K562 (cell line): ENCODE results near the gene MSRB2. TPM values are rescaled to one million over a fixed set of nuclear protein-coding genes. Genes with fewer than 3 reads are reported as not detected.

Experiments
- ATAC-seq: fragments of 200-7000 bp; cut with Tn5 transposase; 3 replicates; pipeline ENCODE4 v1.9.1; 2020; ENCODE audit warnings: moderate library complexity
- BruUV-seq: library from RNA; stranded (reverse); fragments of 400-500 nt; replicated peaks from 2 replicates; lab custom pipeline; 2021; lab: Mats Ljungman, UMichigan
- CTCF ChIA-PET: fragments of 300-600 bp; formaldehyde crosslinking; extraction: SDS; loops from one replicate; lab custom pipeline; 2021; ENCODE audit warnings: low intra/inter-chr PET ratio; lab: Yijun Ruan, JAX
- POLR2A ChIA-PET: fragments of 300-600, 350-650 bp; sonication (Branson Sonifier 250); formaldehyde crosslinking; extraction: SDS; loops from one replicate; lab custom pipeline; 2021; ENCODE audit warnings: antibody characterized with exemption, inconsistent platforms; lab: Yijun Ruan, JAX
- DNase-seq, 4 experiments: peaks; one replicate each; pipeline versions ENCODE4 v3.0.0 to v3.0.0-alpha.2; 2011 to 2018; ENCODE audit warnings: low spot score in 3 of 4, mixed read lengths in 3 of 4; ENCODE audit errors: extremely low read depth in 1 of 4
- FAIRE-seq: peaks from 2 replicates; lab custom pipeline; 2011; peaks lifted over from hg19 to GRCh38; lab: Jason Lieb, UNC
- H2AFZ ChIP-seq: 2 replicates; pipeline ENCODE4 v1.6.0; 2011; ENCODE audit warnings: low read depth, low read length, control low read depth, inconsistent platforms
- H3K27ac ChIP-seq: fragments of 200-600 bp; 3 replicates; pipeline ENCODE4 v1.8.0; 2011; ENCODE audit warnings: low read depth, mild to moderate bottlenecking, control low read depth, inconsistent platforms, low read length, moderate library complexity, mixed read lengths; ENCODE audit errors: extremely low read depth
- H3K27me3 ChIP-seq, 2 experiments: fragments of 300-600 bp in 1 of 2; 2 replicates in 1 of 2; 3 replicates in 1 of 2; pipeline versions ENCODE4 v1.6.0 to v1.8.0; 2011; ENCODE audit warnings: inconsistent platforms in 2 of 2, low read length in 2 of 2, mild to moderate bottlenecking in 1 of 2, mixed read lengths in 1 of 2, moderate library complexity in 1 of 2; ENCODE audit not compliant: control insufficient read depth in 2 of 2, insufficient read depth in 2 of 2
- H3K36me3 ChIP-seq: fragments of 300-600 bp; 3 replicates; pipeline ENCODE4 v1.8.0; 2011; ENCODE audit warnings: mild to moderate bottlenecking, low read length, inconsistent platforms; ENCODE audit not compliant: control insufficient read depth, insufficient read depth
- H3K4me1 ChIP-seq, 2 experiments: fragments of 200-600 bp in 1 of 2; replicated peaks in 1 of 2; 2 replicates in 1 of 2; 3 replicates in 1 of 2; pipeline versions ENCODE4 v1.5.1 to v1.8.0; 2011; ENCODE audit warnings: inconsistent platforms in 2 of 2, low read length in 2 of 2, mild to moderate bottlenecking in 1 of 2, mixed read lengths in 1 of 2, moderate library complexity in 1 of 2; ENCODE audit not compliant: control insufficient read depth in 2 of 2, insufficient read depth in 2 of 2
- H3K4me2 ChIP-seq: 2 replicates; pipeline ENCODE4 v1.6.1; 2011; ENCODE audit warnings: low read length, control low read depth, inconsistent platforms, mixed read lengths; ENCODE audit not compliant: insufficient read depth
- H3K4me3 ChIP-seq: fragments of 200-600 bp; sonication (generic), shearing (Covaris generic); 2 replicates; pipeline ENCODE4 v1.5.1; 2016; ENCODE audit warnings: control low read depth, inconsistent platforms
- H3K79me2 ChIP-seq: fragments of 200-600 bp; 3 replicates; pipeline ENCODE4 v1.8.0; 2011; ENCODE audit warnings: low read length, inconsistent platforms; ENCODE audit not compliant: control insufficient read depth, insufficient read depth
- H3K9ac ChIP-seq, 2 experiments: 2 replicates each; pipeline versions ENCODE4 v1.6.0 to v1.6.1; 2011; ENCODE audit warnings: low read depth in 2 of 2, low read length in 2 of 2, control low read depth in 1 of 2, inconsistent platforms in 1 of 2, mild to moderate bottlenecking in 1 of 2, mixed read lengths in 1 of 2; ENCODE audit not compliant: insufficient read depth in 1 of 2
- H3K9me1 ChIP-seq: one replicate; pipeline ENCODE4 v1.6.0; 2011; ENCODE audit warnings: inconsistent platforms, mild to moderate bottlenecking, low read length, moderate library complexity; ENCODE audit not compliant: control insufficient read depth, insufficient read depth
- H3K9me3 ChIP-seq: replicated peaks from 2 replicates; pipeline ENCODE4 v1.5.1; 2011; ENCODE audit warnings: low read depth, low read length, inconsistent platforms; ENCODE audit not compliant: control insufficient read depth, insufficient read depth
- H4K20me1 ChIP-seq: replicated peaks from 2 replicates; pipeline ENCODE4 v1.6.1; 2011; ENCODE audit warnings: low read length, inconsistent platforms, mixed read lengths; ENCODE audit not compliant: control insufficient read depth, insufficient read depth
- HMGN3 ChIP-seq: IDR thresholded peaks from 2 replicates; pipeline ENCODE4 v1.6.1; 2011; ENCODE audit warnings: borderline replicate concordance, low read depth, mild to moderate bottlenecking, mixed read lengths, low read length; ENCODE audit not compliant: insufficient read length; ENCODE audit errors: extremely low read depth
- PHF20 ChIP-seq: fragments of 450-650 bp; IDR thresholded peaks from 2 replicates; pipeline ENCODE4 v1.6.1; 2018; ENCODE audit not compliant: partially characterized antibody
- PRMT5 ChIP-seq: sonication (generic); formaldehyde crosslinking; IDR thresholded peaks from 2 replicates; pipeline ENCODE4 v1.5.0; 2020; ENCODE audit warnings: missing genetic modification reagents
- YBX1 ChIP-seq: fragments of 450-650 bp; IDR thresholded peaks from 2 replicates; pipeline ENCODE4 v1.7.1; 2016; ENCODE audit warnings: mild to moderate bottlenecking
- ZNF12 ChIP-seq: sonication (generic); formaldehyde crosslinking; IDR thresholded peaks from 2 replicates; pipeline ENCODE4 v1.4.0; 2020; ENCODE audit warnings: mild to moderate bottlenecking, missing genetic modification reagents
- ZNF445 ChIP-seq: fragments of 250-450 bp; sonication (Bioruptor Pico); IDR thresholded peaks from 2 replicates; pipeline ENCODE4 v1.4.0; 2020; ENCODE audit warnings: low read depth, mild to moderate bottlenecking, moderate library complexity
- ZNF655 ChIP-seq: fragments of 250-450 bp; sonication (Bioruptor Pico); IDR thresholded peaks from 2 replicates; pipeline ENCODE4 v1.5.0; 2021
- ZZZ3 ChIP-seq: fragments of 450-650 bp; IDR thresholded peaks from 2 replicates; pipeline ENCODE4 v1.6.1; 2016; ENCODE audit warnings: antibody characterized with exemption, mild to moderate bottlenecking, moderate library complexity
- WGBS: fragments of 100-300 bp; shearing (Covaris generic); methylation state at CpG from one replicate; pipeline ENCODE4 v1.1.6; 2016; ENCODE audit warnings: low coverage, mixed read lengths; ENCODE audit not compliant: insufficient coverage; ENCODE audit errors: missing lambda C conversion rate; 5-methylcytosine and 5-hydroxymethylcytosine counted together
- in situ Hi-C: fragments of 300-500 bp; cut with MboI; formaldehyde crosslinking; loops from 4 replicates; pipeline ENCODE4 v1.15.0; 2018; ENCODE audit warnings: inconsistent platforms, mixed read lengths
- intact Hi-C: fragments of 100-400 bp; cut with micrococcal nuclease; formaldehyde crosslinking; loops from 2 replicates; pipeline ENCODE4 v1.14.2; 2022
- polyA plus RNA-seq, 8 experiments: library from polyadenylated mRNA; depleted of rRNA in 4 of 8; stranded (reverse) in 5 of 8; unstranded in 3 of 8; fragments of >200 nt; fragmentation: Nextera tagmentation in 2 of 8; fragmentation: Illumina TruSeq in 1 of 8; extraction: Ambion mirVana in 2 of 8; extraction: Trizol in 1 of 8; gene quantifications; 2 replicates each; pipeline versions ENCODE4 v1.2.1 to v1.2.3, GENCODE V29; 2011 to 2014; ENCODE audit warnings: inconsistent platforms in 1 of 8, missing spikeins in 1 of 8
- total RNA-seq, 7 experiments: library from RNA; depleted of rRNA in 6 of 7; stranded (reverse); fragments of >200 nt in 6 of 7; fragmentation: Illumina TruSeq in 2 of 7; extraction: Trizol in 2 of 7; gene quantifications; 2 replicates each; pipeline versions ENCODE4 v1.2.1 to v1.2.3, GENCODE V29; 2011 to 2021; ENCODE audit warnings: low replicate concordance in 1 of 7

The MSRB2 gene
- total and polyA plus RNA-seq, 9 of the 15 experiments (the other 6 are each of a cell fraction or from before 2014, with no cell fraction given), result 1.5 to 22.3 (median 5.9) TPM

GRCh38 chr10:23081221-23081750 is 14.1 kb upstream of the MSRB2 start:
- Histone ChIP-seq H3K9me3 (no peaks in the 10 kb centered on the region), H3K9me1 (no peaks in the 10 kb centered on the region), H4K20me1 (no peaks in the 10 kb centered on the region), H3K79me2 (no peaks in the 10 kb centered on the region), H3K27me3 (peaks cover 0 to 4% of the 10 kb centered on the region in 2 experiments; a peak in 1 of 5 replicates), H3K4me2 (no peak overlapping the region), H3K4me3 (no peak overlapping the region), H2AFZ (no peak overlapping the region), H3K27ac (no peak overlapping the region), H3K9ac (no peak overlapping the region), H3K36me3 (no peaks in the 10 kb centered on the region), H3K4me1 (no peaks in the 10 kb centered on the region)
- WGBS, result 13% methylated on average over 7 of the region's 7 CpGs
- FAIRE-seq, result no peak
- in situ Hi-C loops, result no loop called here
- no TSS peak for BruUV-seq
- intact Hi-C loops, result loop anchor here (5.0 kb wide), 1 partner anchor 66 kb away; no protein-coding TSS in a partner anchor
- DNase-seq, result no peak
- TF ChIP-seq YBX1, result no peak
- no peak for TF ChIP-seq HMGN3
- TF ChIP-seq ZZZ3, result no peak
- no peak for TF ChIP-seq PRMT5 (CRISPR knock-in tag)
- TF ChIP-seq ZNF655 (CRISPR knock-in tag), result no peak
- TF ChIP-seq PHF20, result no peak
- TF ChIP-seq ZNF12 (CRISPR knock-in tag), result no peak
- no peak for TF ChIP-seq ZNF445 (CRISPR knock-in tag)
- ATAC-seq, result no peak
- ChIA-PET CTCF (no interaction called here), POLR2A (interaction anchor here (1.4 kb wide), 2 partner anchors 24 to 26 kb away, joined by 4 to 5 read pairs; no protein-coding TSS in a partner anchor)
